Embryonic facial prominence (tissue), 1 donor: ENCODE data around the gene DICER1.
A peak's percentile ranks its signal among the peaks of the same experiment; 100 is the strongest.

Experiments used
- DNase-seq: peaks from one replicate; pipeline ENCODE4 v3.0.0-alpha.2; 2016; ENCODE audit errors: extremely low spot score

The DICER1 gene

DNA sequence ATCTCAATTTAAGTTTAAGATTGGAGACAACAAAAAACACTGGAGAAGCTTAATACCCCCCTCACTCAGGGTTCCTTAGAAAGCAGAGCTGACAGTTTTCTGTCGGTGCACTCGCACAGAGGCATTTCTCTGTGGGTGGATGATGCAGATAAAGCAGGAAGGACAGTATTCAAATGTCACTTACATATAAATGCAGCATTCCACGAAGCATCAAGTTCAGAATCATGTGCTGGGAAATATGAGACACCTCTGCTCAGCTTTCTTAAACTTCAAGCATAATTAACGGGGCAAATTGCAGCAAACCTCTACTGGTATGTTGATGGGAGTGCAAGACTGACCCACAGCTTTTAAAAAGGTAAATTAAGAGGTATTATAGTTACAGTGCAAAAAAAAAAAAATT lies 68.7 kb downstream of the DICER1 start:
- DNase-seq: no peak

DNA sequence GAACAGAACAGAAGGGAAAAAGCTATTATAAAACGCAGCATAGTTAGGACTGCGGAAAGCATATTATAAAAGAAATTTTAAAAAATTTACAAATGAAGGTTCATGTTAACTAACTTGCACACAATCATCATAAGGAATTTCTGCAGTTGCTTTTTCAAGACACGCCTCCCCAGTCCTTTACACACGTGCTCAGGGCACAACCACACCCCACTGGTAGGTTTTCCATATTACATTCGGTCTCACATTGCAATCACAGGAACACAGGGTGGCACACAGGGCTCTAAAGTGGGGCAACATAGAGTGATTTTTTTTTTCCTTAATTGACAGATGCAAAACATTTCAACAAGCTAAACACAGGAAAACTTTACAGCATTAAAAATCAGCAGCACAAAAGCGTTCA lies 69.7 kb downstream of the DICER1 start:
- DNase-seq: no peak

DNA sequence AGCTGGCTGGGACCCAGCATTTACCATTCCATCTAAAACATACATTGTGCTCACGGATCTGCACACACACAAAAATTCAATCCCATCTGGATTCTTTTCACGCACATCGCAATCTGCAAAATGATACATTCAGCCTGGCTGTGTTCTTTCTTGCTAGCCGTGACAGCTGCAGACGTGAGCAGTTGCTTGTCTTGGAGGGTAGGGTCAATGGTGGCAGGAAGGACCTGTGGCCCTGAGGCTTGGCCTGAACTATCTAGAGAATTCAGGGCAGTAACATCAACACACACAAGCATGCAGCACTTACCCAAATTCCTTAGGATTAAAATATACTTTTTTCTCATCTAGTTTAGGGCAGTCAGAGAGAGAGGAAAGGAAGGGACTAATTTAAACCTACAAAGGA lies 72.0 kb downstream of the DICER1 start:
- DNase-seq: no peak

DNA sequence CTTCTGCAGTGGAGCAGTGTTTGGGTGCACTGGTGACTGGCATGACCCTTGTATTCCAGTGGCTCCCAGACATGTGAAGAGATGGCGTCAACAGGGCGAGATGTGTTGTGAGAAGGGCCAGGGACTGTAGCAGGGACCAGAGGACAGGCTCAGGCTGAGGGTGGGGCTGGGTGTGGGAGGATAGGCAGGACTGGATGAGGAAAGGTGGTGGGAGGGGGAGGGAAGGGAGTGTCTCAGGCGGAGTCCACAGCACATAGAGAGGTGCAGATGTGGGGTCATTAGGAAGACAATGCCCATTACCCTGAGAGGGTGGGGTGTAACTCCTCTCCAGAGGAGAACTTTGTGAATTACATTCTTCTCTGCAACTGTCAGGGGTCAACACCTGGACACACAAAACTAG lies 78.5 kb downstream of the DICER1 start:
- DNase-seq: no peak

DNA sequence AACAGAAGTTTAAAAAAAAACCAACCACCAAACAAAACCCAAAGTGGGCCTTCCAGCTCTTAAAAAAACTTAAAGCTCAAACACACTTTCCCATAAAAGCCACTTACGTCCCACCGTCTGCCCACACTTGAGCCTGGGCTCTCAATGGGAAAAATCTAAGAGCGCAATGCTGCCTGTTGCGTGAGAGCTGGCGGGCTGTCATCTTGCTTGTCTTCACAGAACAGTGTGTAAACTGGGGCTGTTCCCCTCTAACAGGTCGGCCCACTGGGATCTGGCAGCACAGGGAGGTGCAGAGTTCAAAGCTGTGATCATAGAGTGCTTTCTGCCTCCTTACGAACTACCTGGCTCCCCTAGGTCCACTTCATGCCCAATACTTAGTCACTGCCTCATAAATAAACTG lies 80.0 kb downstream of the DICER1 start:
- no peak for DNase-seq

DNA sequence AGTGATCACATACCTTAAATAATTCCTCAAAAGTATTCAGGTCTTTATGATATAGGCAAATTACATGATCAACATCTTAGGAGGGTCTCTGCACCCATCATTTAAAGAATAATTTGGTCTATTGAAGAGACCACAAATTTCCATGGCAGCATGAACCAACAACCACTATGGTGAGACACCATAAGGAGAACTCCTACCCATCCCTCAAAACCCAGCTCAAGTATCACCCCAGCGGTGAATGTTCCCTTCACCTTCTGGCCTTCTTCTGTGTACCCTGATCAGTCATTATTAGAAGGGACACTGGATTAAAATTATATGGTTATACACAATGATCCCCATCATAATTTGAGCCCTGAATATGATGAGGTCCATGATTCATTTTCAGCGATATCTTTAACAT lies 81.5 kb downstream of the DICER1 start:
- no peak for DNase-seq

DNA sequence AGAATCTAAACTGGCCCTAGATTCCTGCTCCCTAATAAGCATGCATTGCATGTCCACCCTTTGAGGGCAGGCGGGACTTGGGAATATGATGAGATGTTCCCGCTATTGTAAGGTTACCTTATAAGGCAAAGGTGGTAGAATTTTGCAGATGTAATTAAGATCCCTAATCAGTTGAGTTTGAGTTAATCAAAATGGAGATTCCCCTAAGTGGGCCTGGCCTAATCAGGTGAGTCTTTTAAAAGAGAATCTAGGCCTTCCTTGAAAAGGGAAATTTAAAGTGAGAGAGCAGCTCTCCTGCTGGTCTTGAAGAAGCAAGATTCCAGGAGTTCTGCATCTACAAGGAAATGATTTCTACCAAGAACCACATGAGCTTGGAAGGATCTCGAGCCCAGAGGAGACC lies 83.4 kb downstream of the DICER1 start:
- DNase-seq: no peak

DNA sequence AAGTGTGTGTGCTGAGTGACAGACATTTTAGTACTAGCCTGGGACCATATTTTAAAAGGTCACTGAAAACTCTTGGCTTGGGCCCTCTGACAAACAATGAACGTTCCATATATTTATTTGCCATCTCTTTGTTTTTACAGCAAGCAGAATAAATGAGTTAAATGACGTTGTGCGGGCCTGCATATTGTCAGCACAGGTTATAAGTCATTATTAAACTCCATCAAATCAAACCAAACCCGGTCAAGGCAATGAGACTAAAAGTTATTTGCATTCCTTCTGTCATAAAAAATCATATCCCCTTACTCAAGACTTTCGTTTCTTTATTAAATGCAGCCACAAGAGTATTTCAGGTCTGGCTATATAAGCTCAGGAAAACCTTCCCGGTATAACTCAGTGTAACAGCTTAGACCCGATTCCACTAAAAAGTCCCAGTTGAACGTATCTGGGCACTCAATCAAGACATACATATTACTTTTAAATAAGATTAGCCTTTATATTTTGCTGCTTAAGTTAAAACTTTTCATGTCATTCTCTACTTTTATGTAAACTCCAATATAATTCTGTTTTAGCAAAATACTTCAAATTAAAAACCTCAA lies 84.9 kb downstream of the DICER1 start:
- DNase-seq: peak; percentile 46

DNA sequence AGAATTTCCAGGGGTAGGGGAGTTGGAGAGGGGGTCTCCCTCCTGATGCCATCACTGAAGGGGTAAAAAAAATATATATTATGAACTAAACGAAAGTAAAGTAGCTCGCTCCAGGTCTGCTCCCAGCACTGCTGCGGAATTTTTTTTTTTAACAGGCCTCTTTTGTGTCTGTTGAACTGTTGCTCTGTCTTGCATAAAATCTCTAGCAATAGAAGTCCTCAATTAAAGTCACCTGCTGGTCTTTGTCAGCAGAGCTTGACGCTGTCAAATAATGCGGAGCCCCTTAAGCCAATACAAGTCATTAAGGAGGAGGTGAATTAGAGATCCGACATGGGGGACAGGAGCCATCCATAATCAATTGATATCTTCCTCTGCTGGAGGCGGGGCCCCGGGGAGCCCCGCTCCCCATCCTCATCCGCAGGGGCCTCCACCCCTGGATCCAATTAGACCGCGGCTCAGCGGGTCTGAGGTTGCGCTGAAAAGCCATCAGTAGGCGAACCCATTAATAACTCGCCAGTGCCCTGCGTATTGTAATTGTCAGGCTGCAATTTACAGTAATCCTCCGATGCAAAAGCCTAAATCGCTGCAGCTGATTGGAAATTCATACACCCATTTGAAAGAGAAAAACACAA lies 85.6 kb downstream of the DICER1 start:
- no peak for DNase-seq

DNA sequence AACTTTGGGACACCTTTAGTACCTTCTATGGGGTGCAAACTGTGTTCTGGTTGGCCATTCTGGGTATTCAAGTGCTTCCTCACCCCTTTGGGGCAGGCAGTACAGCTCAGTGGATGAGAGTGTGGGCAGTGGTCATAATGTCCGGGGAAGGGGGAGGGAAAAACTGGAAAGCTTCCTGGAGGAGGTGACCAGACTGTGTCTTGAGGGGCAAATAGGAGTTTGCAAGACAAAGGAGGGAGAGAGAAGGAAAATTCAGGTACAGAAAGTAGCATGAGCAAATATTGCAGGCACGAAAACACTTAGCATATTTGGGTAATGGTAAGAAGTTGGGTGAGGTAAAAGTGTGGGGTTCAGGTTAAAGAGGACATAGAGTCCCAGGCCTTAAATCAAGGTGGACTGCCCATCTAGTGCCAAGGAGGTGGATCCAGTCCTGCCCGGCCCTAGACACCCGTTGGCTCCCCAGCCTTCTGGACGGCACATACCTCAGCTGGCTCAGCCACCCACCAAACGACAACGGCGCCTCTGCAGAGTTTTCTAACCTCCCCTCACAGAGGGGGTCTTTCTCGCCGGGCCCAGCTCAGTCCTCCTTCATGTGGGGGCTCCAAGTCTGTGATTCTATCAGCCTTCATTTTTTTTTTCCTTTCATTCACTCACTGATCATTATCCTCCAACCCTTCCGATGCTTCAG lies 86.4 kb downstream of the DICER1 start:
- DNase-seq: no peak

DNA sequence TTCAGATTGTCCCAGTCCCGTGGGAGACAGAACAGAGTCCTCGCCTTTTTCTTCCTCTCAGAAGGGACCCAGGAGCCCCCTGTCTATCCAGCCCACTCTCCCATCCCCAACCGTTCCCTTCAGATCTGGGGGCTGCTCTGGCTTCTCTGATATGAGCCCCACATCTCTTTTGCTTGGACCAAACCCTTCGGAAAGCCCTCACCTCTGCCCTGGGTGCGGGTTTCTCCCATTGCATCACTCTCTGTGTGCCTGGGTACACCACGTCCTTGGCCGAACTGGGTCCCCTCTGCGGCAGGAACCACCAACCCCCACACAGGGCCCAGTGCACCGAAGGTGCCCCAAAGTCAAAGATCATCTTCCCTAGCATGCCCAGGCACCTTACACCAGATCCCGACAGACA lies 87.8 kb downstream of the DICER1 start:
- no peak for DNase-seq

DNA sequence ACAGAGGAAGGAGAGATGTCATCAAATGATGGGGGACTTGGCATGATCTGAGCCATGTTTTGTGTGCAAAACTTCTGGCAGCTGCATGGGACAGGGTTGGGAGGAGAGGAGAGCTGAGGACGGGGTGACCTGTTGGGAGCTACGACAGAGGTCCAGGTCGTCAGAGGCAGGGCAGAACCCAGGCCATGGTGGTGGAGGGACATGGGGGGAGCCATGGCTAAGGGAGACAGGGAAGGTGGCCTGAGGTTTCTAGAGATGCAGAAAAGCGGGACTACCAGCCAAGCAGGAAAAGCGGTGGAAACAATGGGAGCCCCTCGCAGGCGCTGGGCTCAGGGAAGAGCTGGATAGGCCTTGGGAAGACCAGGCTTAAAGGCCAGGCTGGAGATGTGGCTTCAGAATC lies 88.3 kb downstream of the DICER1 start:
- no peak for DNase-seq

DNA sequence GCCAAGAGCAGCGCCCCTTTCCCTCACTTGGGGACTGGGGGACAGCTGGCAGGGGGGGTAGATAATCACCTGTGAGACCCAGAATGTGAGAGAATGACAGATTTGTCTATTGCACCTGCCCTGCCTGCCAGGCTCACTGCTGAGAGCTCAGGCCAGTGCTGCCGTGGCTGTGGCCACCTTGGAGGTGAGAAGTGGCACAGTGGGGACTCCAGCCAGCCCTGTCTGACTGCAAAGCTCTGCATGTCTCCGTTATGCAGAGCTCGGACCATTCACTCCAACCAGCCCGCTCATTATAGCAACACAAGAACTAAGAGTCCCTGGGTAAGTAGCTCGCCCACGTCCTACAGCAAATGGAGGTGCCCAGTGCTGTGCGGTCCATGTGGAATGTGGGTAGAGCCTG lies 88.8 kb downstream of the DICER1 start:
- no peak for DNase-seq

DNA sequence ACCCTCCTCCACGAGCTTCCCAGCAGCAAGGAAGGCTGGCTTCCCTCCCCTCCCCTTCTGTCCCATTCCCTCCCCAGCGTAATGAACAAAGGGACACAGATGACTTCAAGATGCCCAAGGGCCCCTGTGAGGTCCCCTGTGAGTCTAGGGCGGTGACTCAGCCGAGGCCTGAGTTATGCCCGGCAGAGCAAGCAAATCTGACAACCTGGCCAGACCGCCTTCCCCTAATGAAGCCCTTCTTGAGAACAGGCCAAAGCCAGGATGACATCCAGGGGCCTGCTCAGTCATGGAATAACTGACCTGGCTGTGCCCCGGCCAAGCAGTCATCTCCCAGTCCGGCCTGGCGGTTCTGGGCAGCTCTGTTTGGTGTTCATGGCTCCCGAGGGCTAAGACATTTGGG lies 89.2 kb downstream of the DICER1 start:
- no peak for DNase-seq

DNA sequence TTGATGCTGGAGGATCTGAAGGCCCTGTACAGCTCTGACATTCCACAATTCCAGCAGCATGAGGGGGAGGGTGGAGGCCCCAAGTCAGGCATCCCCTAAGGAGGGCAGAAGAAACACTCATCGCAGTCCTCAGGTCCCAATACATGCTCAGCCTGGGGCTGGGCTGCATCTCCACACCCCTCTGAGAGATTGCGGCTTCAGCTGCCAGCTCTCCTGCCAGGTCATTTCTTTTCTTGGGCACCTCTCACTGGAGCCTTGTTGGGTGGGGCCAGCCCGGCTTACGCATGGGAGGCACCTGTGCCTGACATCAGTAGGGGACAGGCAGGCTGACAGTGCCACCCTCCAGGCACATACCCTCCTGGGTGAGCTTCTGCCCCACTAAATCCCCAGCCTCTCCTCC lies 89.8 kb downstream of the DICER1 start:
- no peak for DNase-seq

DNA sequence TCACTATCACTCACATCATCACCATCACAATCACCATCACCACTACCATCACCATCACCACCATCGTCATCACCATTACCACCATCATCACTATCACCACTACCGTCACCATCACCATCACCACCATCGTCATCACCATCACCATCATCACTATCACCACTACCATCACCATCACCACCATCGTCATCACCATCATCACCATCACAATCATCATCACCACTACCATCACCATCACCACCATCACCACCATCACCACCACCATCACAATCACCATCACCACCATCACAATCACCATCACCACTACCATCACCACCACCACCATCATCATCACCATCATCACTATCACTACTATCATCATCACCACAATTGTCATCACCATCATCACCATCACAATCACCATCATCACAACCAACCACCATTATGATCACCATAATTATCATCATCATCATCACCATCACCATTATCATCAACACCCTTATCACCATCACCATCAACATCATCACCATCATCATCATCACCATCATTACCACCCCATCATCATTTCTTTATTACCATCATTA lies 90.8 kb downstream of the DICER1 start:
- DNase-seq: no peak

DNA sequence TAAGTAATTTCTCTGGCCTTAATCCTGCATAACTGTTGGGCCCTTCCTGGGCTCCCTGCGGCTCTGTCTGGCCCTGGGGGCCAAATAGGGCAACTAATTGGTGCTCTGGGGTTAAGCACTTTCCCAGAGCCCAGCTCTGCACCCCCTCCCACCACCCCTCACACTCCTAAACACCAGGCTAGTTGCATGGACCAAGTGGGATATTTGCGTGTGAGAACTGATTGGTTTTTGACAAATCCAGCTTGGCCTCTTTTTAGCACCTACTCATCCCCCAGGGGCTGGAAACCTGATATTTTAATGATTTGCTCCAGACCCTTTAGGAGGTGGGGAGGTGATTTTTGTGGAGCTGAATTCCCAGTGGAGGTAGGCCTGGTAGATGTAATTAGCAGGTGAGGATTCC lies 91.9 kb downstream of the DICER1 start:
- no peak for DNase-seq

DNA sequence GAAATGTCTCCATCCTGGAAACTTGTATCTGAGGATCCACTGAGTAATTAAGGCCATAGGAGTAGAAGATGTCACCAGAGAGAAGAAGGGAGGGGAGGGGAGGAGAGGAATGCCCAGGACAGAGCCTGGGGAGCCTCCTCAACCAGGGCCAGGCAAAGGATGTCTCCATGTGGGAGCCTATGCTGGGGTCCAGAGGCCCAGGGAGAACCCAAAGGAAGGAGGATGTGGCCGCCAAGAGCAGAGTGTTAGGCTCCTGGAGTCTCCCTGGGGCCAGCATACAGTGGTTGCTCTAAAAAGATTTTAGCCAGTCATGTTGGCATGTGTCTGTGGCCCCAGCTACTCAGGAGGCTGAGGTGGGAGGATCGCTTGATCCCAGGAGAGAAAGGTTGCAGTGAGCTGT lies 92.6 kb downstream of the DICER1 start:
- no peak for DNase-seq

DNA sequence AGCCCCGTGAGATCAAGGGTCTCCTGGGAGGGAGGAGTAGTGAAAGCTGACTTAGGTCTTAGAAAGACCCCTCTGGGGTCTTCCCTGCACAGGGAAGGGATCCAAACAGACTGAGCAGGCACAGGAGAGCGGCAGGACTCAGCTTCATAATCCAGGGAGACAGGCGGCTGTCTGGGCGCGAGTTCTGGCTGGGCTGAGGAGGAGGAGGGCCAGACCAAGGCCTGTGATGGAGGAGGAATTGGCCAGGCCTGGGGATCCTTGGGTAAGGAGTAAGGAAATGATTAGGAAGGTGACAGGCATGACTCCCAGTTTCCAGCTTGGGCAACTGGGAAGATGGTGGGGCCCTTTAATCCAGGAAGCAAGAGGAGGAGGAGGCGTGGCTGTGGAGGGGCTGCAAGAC lies 93.1 kb downstream of the DICER1 start:
- DNase-seq: no peak

DNA sequence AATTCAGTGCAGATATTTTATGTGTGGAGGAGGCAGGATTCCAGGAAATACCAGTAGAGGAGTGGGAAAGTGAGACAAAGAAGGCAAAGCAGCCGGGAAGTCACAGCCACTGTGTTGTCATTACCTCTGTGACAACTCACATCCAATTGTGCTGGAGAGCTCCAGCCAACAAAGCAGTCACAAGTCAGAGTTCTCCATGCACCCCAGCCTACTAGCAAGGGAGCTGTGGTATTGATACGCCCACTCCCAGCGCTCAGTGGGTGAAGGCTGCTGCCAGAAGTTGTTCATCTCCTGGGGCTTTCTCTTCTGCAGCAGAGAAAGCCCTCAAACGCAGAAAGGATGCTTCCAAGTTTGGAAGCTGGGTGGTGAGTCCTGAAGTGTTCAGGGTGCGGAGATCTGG lies 93.9 kb downstream of the DICER1 start:
- no peak for DNase-seq

DNA sequence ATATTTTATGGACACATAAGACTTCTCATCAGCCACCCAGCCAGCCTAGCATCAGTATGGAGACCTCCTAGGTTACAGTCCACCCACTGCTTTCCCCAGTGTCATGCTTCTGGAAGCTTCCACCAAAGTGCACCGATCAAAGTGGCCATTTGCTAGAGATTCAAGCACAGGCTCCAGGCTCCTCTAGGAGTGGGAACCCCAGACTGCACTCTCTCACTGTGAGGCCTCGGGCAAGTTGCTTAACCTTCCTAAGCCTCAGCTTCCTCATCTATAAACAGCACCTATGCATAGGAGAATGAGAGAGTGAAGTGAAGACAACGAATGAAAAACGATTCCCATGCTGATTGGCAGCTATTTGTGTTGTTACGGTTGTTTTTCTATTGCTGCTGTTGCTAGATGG lies 94.4 kb downstream of the DICER1 start:
- no peak for DNase-seq

DNA sequence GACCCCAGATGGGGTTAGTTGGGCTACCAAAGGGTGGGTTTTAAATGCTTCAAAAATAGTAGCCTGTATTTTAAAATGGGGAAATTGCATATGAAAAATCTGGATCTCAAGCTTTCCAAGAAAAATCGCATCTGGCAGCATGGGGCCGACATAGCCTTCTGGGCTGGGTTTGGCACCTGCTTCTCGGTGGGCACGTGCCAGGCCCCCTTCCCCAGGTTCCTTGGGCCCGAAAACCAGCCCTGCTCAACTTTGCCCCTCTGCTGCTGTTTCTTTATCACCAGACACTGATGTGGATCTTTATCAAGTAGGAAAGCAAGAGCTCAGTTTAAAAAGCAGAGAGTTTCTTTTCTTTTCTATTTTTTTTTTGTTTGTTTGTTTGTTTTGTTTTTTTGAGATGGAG lies 95.1 kb downstream of the DICER1 start:
- no peak for DNase-seq
